K562 (cell line): Measurements from ENCODE around the gene ANKRD65. TPM values are rescaled to one million over a fixed set of nuclear protein-coding genes. Genes with fewer than 3 reads are reported as not detected.

Source experiments
- CXXC5 ChIP-seq: fragments of 250-450 bp; sonication (Bioruptor Pico); IDR thresholded peaks from 2 replicates; pipeline ENCODE4 v1.8.0; 2022; ENCODE audit warnings: inconsistent platforms, mild to moderate bottlenecking, moderate library complexity
- HCFC1 ChIP-seq: IDR thresholded peaks from 2 replicates; pipeline ENCODE4 v1.6.1; 2012; ENCODE audit warnings: low read depth, low read length, improper control_type of control experiment
- KLF13 ChIP-seq: fragments of 450-650 bp; IDR thresholded peaks from 2 replicates; pipeline ENCODE4 v1.6.1; 2016; ENCODE audit warnings: missing genetic modification characterization, low read depth, mild to moderate bottlenecking, missing compliant biosample characterization, moderate library complexity, borderline replicate concordance
- MLX ChIP-seq, 2 experiments: fragments of 450-650 bp in 1 of 2; sonication (generic) in 1 of 2; formaldehyde crosslinking; conservative IDR thresholded peaks; 2 replicates each; pipeline versions ENCODE4 v1.4.0 to v1.8.1; 2020 to 2022; ENCODE audit warnings: mild to moderate bottlenecking in 1 of 2, missing genetic modification reagents in 1 of 2
- MYC ChIP-seq, 2 experiments: fragments of 250-450 bp in 1 of 2; sonication (Bioruptor Pico) in 1 of 2; IDR thresholded peaks; 2 replicates each; pipeline versions ENCODE4 v1.5.1 to v1.6.1; 2012 to 2021; ENCODE audit warnings: low read depth in 2 of 2, borderline replicate concordance in 1 of 2, improper control_type of control experiment in 1 of 2, low read length in 1 of 2, mild to moderate bottlenecking in 1 of 2, moderate library complexity in 1 of 2
- NFIX ChIP-seq: fragments of 250-450 bp; sonication (Bioruptor Pico); IDR thresholded peaks from 2 replicates; pipeline ENCODE4 v1.4.0; 2020; ENCODE audit warnings: low read depth, mild to moderate bottlenecking, moderate library complexity
- NR2C1 ChIP-seq, 2 experiments: fragments of 450-650 bp; IDR thresholded peaks; 2 replicates each; pipeline ENCODE4 v1.6.1; 2017; ENCODE audit warnings: mild to moderate bottlenecking in 2 of 2, antibody characterized with exemption in 1 of 2, inconsistent platforms in 1 of 2, missing compliant biosample characterization in 1 of 2, missing genetic modification characterization in 1 of 2
- PATZ1 ChIP-seq: fragments of 250-450 bp; sonication (Bioruptor Pico); IDR thresholded peaks from 2 replicates; pipeline ENCODE4 v1.5.0; 2020; ENCODE audit warnings: mild to moderate bottlenecking, borderline replicate concordance
- TRIM28 ChIP-seq: fragments of 450-650 bp; IDR thresholded peaks from 2 replicates; pipeline ENCODE4 v1.6.1; 2017
- ZFP1 ChIP-seq: fragments of 450-650 bp; formaldehyde crosslinking; IDR thresholded peaks from 2 replicates; pipeline ENCODE4 v1.4.0; 2020; ENCODE audit warnings: mild to moderate bottlenecking, mixed read lengths
- ZNF12 ChIP-seq: sonication (generic); formaldehyde crosslinking; IDR thresholded peaks from 2 replicates; pipeline ENCODE4 v1.4.0; 2020; ENCODE audit warnings: mild to moderate bottlenecking, missing genetic modification reagents
- polyA plus RNA-seq, 8 experiments: library from polyadenylated mRNA; depleted of rRNA in 4 of 8; stranded (reverse) in 5 of 8; unstranded in 3 of 8; fragments of >200 nt; fragmentation: Nextera tagmentation in 2 of 8; fragmentation: Illumina TruSeq in 1 of 8; extraction: Ambion mirVana in 2 of 8; extraction: Trizol in 1 of 8; gene quantifications; 2 replicates each; pipeline versions ENCODE4 v1.2.1 to v1.2.3, GENCODE V29; 2011 to 2014; ENCODE audit warnings: inconsistent platforms in 1 of 8, missing spikeins in 1 of 8
- total RNA-seq, 7 experiments: library from RNA; depleted of rRNA in 6 of 7; stranded (reverse); fragments of >200 nt in 6 of 7; fragmentation: Illumina TruSeq in 2 of 7; extraction: Trizol in 2 of 7; gene quantifications; 2 replicates each; pipeline versions ENCODE4 v1.2.1 to v1.2.3, GENCODE V29; 2011 to 2021; ENCODE audit warnings: low replicate concordance in 1 of 7
- TF ChIP-seq, protein P1 (sequence below), 3 experiments: fragments of 200-800 bp in 1 of 3; fragments of 250-450 bp in 1 of 3; fragments of 450-650 bp in 1 of 3; sonication (Bioruptor Pico) in 1 of 3; sonication (Bioruptor generic) in 1 of 3; formaldehyde crosslinking in 1 of 3; IDR thresholded peaks; 2 replicates each; pipeline versions ENCODE4 v1.6.1 to v1.8.0; 2016 to 2022; ENCODE audit warnings: mild to moderate bottlenecking in 2 of 3, missing genetic modification characterization in 2 of 3, missing compliant biosample characterization in 1 of 3, moderate library complexity in 1 of 3
- TF ChIP-seq, protein P2 (sequence below): fragments of 250-450 bp; sonication (Bioruptor Pico); IDR thresholded peaks from 2 replicates; pipeline ENCODE4 v1.4.0; 2020; ENCODE audit warnings: mild to moderate bottlenecking, moderate library complexity

Gene ANKRD65
- total and polyA plus RNA-seq, 9 of the 15 experiments (the other 6 are each of a cell fraction or from before 2014, with no cell fraction given): not detected

GRCh38 chr1:1371746-1372711 is 49.0 kb downstream of the ANKRD65 start (continued):
- no peak for TF ChIP-seq PATZ1
- TF ChIP-seq, protein P1, sequence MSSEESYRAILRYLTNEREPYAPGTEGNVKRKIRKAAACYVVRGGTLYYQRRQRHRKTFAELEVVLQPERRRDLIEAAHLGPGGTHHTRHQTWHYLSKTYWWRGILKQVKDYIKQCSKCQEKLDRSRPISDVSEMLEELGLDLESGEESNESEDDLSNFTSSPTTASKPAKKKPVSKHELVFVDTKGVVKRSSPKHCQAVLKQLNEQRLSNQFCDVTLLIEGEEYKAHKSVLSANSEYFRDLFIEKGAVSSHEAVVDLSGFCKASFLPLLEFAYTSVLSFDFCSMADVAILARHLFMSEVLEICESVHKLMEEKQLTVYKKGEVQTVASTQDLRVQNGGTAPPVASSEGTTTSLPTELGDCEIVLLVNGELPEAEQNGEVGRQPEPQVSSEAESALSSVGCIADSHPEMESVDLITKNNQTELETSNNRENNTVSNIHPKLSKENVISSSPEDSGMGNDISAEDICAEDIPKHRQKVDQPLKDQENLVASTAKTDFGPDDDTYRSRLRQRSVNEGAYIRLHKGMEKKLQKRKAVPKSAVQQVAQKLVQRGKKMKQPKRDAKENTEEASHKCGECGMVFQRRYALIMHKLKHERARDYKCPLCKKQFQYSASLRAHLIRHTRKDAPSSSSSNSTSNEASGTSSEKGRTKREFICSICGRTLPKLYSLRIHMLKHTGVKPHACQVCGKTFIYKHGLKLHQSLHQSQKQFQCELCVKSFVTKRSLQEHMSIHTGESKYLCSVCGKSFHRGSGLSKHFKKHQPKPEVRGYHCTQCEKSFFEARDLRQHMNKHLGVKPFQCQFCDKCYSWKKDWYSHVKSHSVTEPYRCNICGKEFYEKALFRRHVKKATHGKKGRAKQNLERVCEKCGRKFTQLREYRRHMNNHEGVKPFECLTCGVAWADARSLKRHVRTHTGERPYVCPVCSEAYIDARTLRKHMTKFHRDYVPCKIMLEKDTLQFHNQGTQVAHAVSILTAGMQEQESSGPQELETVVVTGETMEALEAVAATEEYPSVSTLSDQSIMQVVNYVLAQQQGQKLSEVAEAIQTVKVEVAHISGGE (CRISPR knock-in tag; IDR thresholded peaks at IDR 0.05): peak in 1 of 3 experiments; percentile 64; a peak in 2 of 6 replicates
- TF ChIP-seq MYC (IDR thresholded peaks at IDR 0.05; ENCODE audit: low read depth, low read length): peak; percentile 12; the same call in 1 of the 2 replicates
- TF ChIP-seq MYC (CRISPR knock-in tag; IDR thresholded peaks at IDR 0.05; ENCODE audit: borderline replicate concordance, low read depth): peak; percentile 37; the same call in 1 of the 2 replicates
- TF ChIP-seq HCFC1: peak; percentile 30; the same call in 1 of the 2 replicates
- TF ChIP-seq CXXC5: peak; percentile 31; the same call in 1 of the 2 replicates
- no peak for TF ChIP-seq ZFP1 (CRISPR knock-in tag)
- no peak for TF ChIP-seq ZNF12
- TF ChIP-seq TRIM28: no peak
- no peak for TF ChIP-seq MLX (CRISPR knock-in tag; conservative IDR thresholded peaks at IDR 0.05)
- no peak for TF ChIP-seq NR2C1 (IDR thresholded peaks at IDR 0.05)
- TF ChIP-seq NR2C1 (tag; IDR thresholded peaks at IDR 0.05): no peak
- TF ChIP-seq KLF13 (tag): no peak
- TF ChIP-seq, protein P2, sequence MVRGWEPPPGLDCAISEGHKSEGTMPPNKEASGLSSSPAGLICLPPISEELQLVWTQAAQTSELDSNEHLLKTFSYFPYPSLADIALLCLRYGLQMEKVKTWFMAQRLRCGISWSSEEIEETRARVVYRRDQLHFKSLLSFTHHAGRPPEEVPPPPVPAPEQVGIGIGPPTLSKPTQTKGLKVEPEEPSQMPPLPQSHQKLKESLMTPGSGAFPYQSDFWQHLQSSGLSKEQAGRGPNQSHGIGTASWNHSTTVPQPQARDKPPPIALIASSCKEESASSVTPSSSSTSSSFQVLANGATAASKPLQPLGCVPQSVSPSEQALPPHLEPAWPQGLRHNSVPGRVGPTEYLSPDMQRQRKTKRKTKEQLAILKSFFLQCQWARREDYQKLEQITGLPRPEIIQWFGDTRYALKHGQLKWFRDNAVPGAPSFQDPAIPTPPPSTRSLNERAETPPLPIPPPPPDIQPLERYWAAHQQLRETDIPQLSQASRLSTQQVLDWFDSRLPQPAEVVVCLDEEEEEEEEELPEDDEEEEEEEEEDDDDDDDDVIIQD (CRISPR knock-in tag): no peak
- no peak for TF ChIP-seq NFIX (CRISPR knock-in tag)
